RKO (cell line): Measurements from ENCODE around the gene ANKRD10.
A peak's percentile ranks its signal among the peaks of the same experiment; 100 is the strongest.

Experiments
- DNase-seq: peaks from one replicate; pipeline ENCODE4 v3.0.0-alpha.2; 2016; ENCODE audit warnings: low spot score

Gene ANKRD10

DNA sequence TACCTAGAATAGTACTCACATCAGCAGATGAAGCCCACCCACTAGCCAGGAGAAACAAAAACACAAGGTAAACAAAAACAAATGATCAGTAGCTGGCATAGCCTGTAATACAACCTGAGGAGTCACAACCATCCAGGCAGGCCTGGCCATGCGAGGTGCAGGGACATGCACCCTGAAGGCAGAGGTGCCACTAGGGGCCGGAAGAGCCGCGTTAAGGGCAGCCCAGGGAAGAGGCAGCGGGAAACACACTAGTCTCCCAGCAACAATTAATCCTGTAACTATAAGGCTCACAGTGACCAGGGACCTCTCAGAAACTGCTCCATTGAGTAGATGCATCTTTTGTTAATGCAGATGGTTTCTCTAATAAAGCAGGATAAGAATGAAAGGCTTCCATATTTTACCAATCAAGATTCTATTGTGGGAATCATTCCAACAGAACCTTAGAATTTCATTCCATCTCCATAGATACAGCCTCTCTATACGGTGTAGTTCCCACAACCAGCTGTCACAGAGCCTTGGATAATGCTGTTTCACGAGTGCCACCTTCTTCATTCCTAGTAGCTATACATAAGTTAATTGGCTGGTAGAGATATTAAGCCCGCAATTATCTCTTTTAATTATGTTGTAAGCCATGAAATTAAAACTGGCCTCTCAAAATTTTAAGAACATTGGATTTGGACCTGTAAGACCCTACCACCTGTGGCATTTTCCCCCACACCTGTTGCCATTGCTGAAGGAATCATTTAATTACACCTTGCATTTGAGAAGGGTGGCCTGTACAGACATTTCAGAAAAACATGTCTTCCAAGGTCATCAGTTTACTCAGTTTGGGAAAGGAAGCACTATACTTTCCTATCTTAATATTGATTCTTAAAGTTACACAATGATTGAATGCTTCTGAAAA is 28.7 kb downstream of the ANKRD10 start:
- no peak for DNase-seq

DNA sequence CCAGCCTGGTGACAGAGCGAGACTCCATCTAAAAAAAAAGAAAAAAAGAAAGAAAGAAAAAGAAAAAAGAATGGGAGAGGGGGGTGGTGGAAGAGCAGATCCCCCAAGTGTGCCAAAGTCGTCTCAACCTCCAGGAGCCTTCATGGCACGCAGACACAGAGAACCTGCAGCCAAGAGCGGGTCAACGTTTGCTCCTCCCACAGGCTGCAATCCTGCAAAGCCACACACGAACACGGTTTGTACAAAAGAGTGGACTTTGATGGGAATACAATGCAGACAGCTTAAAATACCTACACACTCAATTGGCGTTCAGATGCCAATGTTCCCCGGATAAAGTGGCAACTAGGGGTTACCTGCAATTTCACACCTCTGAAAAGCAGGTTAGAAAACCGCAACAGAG is 29.4 kb downstream of the ANKRD10 start:
- no peak for DNase-seq

DNA sequence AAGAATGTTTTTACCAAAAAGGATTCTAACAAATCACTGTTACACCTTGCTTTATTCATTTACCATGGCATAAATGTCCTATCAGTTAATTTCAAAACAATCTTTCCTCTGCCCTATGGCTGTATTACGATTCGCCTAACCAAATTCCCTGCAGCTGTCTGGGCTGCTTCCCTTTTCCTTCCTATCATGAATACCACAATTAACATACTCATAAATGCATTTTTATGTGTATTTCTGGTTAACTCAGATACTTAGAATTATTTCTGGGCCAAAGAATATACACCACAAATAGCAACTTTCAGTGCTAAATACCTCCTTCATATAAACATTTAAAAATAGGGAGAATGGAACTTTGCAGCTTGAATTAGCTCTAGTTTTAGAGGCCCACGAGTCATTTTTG is 30.4 kb downstream of the ANKRD10 start:
- DNase-seq, result no peak

DNA sequence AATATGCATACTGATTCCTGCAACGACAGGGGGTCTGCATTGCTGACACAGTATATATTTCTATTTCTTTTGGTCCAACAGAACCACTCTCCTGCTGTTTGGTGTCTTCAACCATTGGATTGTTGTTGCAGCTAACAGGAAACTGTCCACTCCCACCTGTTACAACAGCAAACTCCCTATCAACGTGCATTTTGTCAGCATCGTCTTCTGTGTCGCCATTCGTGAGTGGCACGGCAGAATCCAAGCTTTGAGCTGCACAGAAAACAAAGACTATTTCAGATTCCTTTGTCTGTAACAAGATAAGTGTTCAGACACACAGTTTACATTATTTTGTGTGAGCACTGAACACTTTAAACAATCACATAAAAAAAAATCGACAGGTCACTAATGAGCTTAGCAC is 31.3 kb downstream of the ANKRD10 start:
- no peak for DNase-seq

DNA sequence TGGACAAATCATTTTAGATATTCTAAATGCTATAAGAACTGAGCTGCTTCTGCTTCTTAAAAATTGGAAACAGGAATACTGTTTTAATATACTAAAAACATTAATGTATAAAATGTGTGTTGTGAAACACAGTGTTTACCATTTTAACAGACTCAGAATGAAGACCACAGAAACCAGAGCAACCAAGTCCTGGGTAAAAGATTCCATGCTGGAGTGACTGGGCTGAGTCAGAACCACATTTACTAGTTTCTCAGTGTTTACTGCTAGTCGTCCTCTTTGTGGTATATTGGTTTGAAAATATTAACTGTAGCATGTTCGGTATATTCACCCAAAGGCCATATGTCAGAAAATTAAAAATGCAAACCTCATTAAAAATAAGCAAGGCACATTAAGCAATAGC is 31.9 kb downstream of the ANKRD10 start:
- no peak for DNase-seq

DNA sequence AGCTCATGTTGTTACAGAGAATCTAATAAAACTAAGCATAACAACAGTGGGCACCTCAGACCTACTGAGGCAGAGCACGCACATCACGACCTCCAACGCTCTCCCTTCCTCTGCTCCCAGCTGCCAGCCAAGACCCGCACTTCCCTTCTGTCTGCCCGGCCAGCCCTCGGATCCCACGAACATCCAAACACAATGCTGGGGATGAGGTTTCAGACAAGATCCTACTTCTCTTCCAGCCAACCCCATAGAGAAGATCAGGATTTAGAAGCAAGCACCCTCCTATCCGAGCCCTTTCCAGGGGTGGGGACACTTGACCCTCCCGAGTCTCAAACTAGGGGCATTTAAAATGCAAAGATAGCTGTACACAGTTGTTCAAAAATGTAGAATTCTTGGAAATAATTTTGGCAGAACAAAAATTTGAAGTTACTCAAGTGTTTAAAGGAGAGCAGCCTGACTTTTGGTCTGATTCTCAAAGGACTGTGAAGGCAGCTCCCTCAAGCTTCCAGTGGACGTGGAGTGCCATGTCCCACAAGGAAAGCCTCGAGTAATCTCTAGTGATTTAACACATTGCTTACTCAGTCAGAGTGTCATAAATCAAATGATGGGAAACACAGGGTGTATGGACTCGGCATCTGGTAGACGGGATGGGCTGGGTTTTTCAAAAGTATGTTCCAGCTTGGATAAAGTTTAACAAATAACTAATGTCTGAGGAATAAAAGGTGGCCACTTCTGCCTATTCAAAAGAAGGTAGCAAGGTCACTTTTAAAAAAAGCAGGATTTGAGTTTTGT is 32.8 kb downstream of the ANKRD10 start:
- no peak for DNase-seq

DNA sequence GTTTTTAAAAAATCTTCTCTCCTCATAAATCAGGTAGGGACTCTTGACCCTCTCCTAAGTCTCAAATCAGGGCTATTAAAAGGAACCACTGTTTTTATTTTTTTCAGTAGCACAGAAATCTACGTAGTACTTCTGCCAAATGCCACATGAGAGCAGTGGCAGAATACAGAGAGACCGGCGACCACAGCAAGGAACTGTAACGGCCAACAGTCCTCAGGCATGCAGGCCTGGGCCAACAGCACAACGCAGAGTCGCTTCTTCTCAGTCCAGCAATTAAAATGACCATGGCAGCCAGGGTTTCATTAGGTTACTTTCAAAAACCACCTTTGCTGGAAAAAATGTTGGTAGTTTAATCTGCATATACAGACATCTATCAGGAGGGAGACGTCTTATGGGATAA is 34.2 kb downstream of the ANKRD10 start:
- DNase-seq, result no peak

DNA sequence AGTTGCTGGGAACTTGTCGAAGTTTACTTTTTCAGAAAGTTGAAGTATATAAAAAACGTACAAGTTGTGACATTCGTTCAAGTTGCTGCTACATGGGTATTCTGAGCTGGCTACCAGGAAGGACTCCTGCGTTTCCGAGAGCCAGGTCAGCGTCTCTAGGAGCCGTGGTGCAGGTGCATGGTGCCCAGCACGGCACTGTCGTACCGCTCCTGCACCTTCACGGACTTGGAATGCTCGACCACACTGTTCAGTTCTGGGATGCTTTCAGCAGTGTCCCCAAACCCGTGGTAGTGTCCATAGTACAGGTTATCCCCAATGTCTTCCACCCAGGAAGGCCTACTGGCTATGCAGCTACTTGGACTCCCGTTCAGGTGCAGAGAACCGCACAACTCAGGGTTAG is 35.4 kb downstream of the ANKRD10 start:
- DNase-seq, result no peak

DNA sequence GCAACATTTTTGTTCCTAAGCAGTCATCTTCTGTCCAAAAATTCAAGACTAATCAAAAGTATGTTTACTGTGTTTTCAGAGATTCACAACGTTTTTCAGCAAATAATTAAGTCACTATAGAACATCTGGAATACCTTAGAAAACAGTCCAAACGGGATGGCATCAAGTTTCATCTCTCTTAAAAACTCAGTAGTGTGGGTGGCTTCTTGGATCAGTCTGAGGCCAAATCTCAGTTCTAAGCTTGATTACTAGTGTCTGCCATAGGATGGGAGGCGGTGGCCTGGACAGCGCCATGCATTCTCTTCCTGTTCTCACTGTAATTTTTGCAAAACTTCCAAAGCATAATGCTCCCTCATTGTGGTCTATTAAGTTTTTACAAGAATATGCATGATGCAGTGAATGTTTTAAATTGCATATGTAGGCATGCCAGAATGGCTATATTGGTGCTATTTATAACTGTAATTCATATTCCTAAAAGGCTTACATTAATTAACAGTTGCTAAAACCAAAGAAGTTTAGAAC is 37.1 kb downstream of the ANKRD10 start:
- DNase-seq, result no peak

DNA sequence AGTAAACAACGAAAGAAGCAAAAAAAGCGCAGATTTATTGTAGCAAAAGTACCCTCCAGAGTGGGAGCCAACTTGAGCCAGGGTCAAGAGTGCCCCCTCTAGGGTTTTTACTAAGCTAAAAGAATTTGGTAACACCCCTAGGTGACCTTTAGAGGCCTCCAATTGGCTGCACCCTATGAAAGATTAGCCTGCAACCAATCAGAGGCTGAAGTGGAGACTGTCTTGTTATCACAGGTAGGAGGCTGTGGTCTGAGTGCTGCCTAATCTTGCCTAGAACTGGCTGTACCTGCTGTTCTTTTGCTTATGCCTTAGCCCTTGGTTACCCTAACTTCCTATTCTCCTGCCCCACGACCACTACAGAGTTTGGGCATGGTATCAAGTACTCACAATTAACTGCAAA is 38.3 kb downstream of the ANKRD10 start:
- DNase-seq, result no peak

DNA sequence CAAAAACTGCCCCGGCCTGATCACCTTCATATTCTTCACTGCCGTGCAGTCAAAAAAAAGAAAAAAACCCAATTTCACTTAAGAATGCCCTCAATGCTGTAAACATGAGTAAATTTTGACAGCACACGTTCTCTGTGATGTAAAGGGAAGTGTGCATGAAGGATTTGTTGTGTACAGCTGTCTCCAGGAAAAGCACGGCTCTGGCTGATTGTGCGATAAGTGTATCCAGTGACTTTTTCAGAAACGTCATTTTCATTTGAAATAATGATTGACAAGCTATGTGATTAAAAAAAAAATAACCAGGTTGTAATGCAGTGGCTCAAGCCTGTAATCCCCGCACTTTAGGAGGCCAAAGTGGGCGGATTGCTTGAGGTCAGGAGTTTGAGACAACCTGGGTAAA is 39.6 kb downstream of the ANKRD10 start:
- no peak for DNase-seq

DNA sequence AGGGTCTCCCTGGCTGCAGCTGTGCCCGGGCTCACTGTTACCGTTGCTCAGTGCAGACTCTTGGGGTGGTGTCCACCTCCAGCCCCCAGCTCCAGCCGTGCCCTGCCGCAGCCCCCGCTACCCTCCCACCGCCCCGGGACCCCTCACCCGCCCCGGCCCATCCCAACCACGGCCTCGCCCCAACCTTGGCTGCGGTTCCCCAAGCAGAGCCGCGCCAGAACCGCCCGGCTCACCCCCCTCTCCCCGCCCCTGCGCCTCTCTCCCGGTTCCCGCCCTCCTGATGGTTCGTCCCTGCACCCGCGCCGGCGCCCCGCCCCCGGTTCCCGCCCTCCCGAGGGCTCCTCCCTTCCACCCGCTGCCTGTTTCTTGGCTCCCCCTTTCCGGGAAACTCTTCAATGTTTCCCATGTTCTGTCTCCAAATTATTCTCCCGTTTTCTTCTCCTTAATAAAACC is 40.3 kb downstream of the ANKRD10 start:
- DNase-seq, result peak; percentile 78

DNA sequence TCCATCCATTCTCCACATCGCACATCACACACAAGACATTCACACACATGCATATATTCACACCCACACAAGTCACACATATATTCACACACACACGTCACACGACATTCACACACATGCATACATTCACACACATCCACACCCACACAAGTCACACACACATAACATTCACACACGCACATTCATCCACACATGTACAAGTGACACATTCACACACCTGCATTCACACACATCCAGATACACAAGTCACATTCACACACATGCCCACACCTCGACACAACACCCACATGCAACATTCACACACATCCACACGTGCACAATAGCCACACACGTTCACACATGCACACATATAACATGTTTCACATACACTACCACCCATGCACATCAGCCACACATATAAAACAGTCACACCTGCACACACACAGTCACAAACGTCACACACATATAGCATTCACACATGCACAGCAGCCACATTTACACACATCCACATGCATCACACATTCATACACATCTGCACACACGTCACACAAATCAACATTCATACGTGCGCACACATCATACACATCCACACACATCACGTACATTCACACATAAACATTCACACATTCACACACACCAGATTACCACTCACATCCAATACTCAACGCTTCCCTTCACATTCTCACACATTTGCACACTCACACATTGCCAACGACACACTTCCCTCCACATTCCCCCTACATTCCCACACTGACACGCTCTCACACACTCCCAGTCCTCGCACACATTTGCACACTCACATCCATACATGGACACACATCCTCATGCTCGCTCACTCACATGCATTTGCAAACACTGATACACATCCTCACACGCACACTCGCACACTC is 41.0 kb downstream of the ANKRD10 start:
- DNase-seq, result no peak

DNA sequence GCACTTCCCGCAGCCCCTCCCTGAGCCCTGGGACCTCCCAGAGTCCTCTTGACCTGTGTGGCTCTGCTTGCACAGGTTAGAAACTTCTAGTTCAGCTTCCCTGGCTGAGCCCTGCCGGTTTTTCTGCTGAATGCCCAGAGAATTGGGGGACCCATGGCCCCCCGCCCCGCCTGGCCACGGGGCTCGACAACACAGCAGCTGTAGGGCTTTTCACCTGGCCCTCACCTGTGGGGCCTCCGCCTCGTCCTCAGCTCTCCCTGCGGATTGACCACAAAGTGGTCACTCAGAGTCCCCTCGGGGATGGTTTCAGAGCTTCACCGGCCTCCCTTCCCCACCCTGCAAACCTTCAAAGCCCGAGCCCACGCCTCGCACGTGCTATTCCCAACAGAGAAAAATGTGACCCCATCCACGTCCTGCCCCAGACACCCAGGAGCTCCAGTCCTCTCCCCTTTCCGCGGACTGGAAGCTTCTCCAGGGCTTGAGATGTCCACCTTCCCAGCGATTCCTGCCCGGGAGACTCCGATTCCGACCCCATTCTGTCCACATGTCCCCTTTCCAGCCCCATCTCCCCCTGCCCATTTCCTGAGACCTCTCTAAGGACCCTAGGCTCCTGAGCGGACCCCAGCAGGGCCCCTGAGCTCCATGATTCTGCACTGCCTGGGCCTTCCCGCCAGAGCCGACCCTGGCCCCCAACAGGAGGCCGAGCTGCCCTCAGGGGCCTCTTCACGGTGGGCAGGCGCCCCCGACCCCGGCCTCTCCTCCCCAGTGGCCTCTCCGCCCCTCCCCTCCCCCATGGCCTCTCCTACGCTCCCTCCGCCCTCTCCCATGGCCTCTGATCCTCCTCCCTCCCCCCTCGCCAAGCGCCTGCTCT is 41.9 kb downstream of the ANKRD10 start:
- no peak for DNase-seq

DNA sequence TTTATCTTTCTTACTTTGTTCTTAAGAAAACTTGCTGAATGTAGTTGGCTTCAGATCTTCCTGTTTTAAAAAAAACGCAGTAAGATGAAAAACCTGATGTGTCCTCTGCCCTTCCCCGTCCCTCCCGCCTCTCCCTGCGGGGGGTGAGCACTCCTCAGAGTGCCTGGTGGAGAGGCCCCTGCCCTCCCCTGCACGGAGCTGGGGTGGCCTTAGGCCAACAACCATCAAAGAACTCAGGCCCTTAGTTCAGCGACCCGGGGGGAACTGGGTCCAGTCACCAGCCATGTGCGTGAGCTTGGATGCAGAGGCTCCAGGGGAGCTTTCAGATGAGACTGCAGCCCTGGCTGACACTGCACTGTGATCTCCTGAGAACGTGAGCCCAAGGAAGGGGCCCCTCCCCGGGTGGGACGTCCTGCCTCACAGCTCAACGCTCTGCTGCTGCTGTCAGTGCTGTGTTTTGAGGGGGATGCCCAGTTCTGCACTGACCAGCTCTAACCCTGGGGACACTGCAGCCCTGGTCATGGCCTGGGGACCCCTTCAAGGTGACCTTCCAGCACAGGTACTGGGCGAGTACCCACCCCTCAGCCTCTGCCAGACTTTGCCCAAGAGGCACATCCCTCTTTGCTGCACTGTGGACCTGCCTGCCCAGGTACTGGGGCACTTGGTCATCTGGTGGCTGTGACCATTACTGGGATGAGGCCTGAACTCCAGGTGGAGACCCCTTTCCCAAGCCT is 42.7 kb downstream of the ANKRD10 start:
- no peak for DNase-seq

DNA sequence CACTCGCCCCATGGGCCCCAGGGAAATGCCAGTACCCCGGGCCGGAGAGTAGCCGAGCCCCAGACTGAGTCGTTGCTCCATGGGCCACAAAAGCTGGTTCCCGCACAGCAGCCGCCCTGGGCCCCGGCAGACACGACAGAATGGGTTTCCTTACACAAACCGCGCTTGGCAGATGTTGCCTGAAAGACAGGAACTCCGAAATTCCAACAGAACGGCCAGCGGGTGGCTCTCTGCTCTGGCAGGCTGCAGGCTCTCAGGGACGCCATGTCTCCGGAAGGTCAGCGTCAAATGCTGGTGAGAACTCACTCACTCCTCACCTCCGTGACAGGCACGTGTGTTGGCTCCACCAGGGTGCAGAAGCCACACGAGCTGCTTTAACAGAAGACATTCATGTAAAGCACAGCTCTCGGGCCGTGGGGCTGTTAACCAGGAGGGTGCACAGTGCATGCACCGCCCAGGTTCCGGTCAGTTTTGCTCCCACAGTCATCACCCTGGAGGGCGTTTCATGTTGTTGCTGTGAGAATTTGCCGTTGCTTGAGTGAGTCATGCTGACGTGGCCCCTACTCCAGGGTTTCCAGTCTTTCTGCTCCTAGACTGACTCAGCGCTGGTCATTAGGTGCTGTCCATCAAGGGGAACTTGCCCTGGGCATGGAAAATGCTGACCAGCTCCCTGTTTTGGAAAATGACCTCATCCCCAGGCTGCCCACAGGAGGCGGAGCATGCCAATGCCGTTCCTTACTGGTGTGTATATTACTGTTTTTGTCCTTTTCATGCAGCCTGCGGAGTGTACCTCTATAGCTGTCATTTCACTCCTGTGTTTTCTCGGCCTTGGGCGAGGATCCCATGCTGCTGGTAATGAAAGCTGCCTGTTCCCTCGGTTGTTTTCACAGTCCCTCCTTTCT is 44.8 kb downstream of the ANKRD10 start:
- peak; percentile 100 for DNase-seq

DNA sequence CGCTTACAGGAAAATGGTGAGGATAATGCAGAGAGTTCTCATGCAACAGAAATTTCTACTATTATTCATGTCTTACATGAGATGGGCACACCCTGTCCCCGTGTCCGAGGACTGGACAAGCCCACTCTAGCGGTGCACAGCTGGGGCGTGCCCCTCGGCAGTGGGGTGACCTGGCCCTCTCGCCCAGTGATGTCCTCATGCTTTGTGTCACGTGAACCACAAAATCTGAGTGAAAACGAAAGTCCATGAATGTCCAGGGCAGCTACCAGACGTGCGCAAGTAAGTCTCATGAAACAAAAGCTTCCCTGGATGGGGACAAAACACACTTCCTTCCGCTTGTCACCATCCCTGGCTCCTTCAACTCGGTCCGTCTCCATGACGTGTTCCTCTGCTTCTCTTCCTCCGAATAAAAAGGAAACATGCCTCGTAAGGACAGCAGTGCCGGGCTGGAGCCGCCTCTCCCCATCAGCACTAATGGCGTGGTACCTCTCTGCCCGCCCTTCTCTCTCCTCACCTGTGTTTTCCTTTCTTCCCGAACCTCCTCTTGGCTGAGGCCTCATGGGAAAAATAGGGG is 45.6 kb downstream of the ANKRD10 start:
- DNase-seq, result peak; percentile 84

DNA sequence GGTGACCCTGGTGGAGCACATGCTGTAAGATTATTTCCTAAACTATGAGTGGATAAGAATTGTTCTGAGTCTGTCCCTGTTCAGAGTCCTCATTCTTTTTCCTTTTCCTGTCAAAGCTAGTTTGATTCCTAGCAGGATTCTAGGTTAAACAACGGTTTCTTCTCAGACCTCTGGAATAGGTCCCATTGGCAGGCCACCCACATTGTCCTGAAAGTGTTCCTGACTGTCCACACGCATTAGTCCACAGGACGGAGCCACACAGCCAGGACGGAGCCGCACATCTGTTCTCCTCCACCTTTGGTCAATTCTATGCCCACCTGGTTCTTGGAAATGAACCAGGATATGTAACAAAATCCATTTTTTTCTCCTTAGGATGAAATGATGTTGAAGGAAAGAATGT is 46.1 kb downstream of the ANKRD10 start:
- no peak for DNase-seq

DNA sequence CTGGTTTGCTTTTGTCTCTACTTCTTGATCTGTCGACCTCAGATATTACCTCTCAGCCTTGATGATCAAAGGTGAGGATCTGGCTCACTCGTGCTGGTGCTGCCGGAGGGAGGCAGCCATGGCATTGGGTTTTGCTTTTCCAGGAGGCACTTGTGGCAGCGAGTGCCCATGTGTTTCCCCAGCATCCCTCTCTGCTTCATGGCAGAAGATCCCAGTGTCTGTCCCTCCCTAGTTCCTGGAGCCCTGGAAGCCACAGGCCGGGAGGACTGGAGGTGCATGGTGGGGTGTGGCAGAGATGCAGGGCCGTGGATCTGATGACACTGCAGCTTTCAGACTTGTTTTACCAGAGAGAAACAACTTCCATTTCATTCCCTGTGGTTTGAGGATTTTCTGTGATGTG is 47.5 kb downstream of the ANKRD10 start:
- no peak for DNase-seq
